ENCODE measurements around the gene HOOK2. TPM values are rescaled to one million over a fixed set of nuclear protein-coding genes. Genes with fewer than 3 reads are reported as not detected.
"Not testable (repeated sequence)": the region's sequence is repeated elsewhere in the genome, so short reads cannot be mapped to it uniquely, and the experiment has no call there.

The HOOK2 gene
- total RNA-seq, 1 experiment from 2014 or later = 20.3 TPM

DNA sequence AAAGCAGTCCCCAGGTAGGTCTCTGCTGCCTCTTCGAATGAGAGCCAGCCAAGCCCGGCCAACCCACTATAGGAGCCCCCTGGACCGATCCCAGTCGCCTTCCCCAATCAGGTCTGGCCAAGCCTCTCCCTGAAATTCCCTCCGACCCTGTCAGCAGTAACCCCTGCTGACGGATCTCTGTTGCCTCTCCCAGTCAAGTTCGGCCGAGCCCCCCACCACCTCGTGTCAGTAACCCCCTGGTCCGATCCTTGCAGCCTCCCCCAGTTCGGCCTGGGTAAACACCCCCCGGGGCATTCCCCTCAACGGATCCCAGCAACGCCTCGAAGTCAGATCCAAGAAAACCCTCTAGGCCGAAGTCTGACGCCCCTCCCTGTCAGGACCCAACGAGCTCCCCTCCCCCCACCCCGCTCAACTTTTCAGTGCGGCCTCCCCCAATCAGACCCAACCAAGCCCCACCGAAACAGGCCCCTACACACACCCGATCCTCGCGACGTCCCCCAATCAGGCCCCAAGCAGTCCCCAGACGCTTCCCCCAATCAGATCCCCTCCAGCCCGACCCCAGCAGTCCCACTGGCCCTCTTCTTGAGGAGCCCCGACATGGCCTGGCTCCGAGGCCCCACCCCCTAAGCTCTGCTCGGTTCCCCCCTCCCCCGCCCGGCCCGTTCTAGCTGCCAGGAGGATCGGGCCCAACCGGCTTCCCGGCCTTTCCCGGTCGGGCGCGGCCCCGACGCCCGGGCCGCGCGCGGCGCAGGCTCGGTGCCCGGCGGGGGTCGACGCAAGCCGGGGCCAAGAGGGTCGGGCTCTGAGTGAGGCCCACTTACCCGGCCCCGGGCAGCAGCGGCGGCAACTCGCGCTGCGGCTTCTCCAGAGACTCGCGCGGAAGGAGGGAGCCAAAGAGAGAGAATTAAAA lies 53.4 kb downstream of the HOOK2 start:
- peak; percentile 71 for DNase-seq (ENCODE audit: low read depth)

DNA sequence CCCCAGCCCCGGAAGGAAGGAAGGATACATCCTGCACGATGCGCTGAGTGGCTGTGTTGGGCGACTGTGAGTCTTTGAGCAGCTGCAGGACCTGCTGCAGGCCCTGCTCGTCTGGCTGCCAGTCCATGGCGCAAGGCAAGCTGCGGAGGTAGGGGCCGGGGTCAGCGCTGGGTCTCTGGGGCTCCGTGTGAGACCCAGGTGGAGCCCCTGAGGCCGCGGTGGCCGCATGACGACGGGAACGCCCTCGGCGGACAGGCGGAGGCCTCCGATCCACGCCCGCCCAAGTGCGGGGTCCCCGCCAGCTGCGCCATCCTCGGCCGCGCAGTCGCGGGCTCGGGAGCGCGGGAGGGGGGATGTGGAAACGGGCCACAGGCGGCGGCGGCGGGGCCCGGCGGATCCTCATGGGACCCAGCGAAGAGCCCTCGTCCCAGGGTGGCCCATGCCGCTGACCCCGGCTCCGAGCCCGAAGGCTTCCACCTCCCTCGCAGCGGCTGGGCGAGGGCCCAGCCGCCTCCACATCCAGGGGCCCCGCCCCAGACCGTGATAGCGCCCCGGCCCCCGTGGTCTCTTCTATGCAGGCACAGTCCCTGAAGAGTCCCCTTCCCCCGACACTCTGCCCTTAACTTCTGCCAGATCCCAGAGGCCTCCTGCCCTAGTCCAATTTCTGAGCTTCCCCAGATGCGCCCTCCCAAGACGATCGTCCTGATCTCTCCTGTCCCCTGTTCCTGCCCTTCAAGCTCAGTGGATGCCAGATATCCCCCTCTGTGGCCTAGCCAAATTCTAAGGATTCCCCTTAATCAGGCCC lies 54.3 kb downstream of the HOOK2 start:
- DNase-seq (ENCODE audit: low read depth) = peak; percentile 46

DNA sequence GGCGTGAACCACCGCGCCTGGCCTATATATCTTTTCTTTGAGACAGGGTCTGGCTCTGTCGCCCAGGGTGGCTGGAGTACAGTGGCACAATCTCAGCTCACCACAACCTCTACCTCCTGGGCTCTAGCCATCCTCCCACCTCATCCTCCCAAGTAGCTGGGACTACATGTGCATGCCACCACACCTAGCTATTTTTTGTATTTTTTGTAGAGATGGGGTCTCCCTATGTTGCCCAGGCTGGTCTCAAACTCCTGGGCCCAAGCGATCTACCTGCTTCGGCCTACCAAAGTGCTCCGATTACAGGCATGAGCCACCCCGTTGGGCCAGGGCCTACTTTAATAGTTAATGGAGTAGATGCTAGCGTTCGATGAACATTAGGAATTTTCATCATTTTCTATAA lies 55.1 kb downstream of the HOOK2 start:
- no peak for DNase-seq (ENCODE audit: low read depth)

DNA sequence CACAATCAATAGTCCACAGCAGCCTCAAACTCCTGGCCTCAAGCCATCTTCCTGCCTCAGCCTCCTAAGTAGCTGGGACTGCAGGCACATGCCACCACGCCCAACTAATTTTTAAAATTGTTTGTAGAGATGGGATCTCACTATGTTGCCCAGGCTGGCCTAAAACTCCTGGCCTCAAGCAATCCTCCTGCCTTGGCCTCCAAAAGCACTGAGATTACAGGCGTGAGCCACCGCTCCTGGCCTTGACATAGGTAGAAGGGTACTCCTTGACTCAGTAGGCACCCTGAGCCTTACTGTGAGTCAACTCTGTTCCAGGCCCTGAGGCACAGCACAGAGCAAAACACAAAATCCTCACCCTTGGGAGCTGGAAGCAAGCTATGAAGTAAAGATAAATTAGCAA lies 59.4 kb downstream of the HOOK2 start:
- DNase-seq (ENCODE audit: low read depth) = no peak

DNA sequence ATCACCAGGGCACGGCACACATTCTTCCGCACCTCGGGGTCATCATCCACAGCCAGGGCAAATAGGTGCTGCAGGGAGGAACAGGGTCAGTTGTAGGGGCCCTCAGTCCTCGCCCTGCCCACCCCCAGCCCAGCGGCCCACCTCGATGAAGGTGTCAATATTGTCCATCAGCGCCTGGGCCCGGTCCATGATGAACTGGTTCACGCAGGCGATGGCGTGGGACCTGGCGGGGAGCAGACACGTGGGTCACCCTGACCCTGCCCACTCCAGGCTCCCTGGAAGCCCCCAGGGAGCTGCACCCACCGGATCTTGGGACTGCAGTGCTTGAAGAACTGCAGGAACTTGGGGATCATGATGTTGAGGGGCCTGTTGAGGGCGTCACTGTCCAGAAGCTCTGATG lies 60.2 kb downstream of the HOOK2 start:
- DNase-seq (ENCODE audit: low read depth) = no peak

DNA sequence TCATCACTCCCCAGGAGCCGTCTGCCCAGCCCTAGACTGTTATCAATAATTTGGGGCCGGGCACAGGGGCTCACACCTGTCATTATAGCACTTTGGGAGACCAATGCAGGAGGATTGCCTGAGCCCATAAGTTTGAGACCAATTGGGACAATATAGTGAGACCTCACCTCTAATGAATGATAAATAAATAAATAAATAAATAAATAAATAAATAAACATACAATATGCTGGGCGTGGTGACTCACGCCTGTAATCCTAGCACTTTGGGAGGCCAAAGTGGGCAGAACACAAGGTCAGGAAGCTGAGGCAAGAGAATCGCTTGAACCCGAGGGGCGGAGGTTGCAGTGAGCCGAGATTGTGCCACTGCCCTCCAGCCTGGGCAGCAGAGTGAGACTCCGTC lies 62.0 kb downstream of the HOOK2 start:
- DNase-seq (ENCODE audit: low read depth) = not testable (repeated sequence)

Other genes starting within 250 kb of the HOOK2 start
- gene ZNF564, start 224.1 kb downstream of the HOOK2 start, total RNA-seq (2014; rRNA removed) = 5.5 and 6.0 TPM in 2 replicates
- 6.4 and 10.3 TPM in 2 replicates for gene ZNF490, start 164.7 kb downstream of the HOOK2 start, total RNA-seq (2014; rRNA removed)
- 8.4 and 11.5 TPM in 2 replicates for gene ZNF791, start 164.6 kb downstream of the HOOK2 start, total RNA-seq (2014; rRNA removed)
- gene MAN2B1, start 108.8 kb downstream of the HOOK2 start, total RNA-seq (2014; rRNA removed) = 48.1 and 73.8 TPM in 2 replicates
- 9.1 and 10.0 TPM in 2 replicates for gene WDR83, start 108.7 kb downstream of the HOOK2 start, total RNA-seq (2014; rRNA removed)
- gene DHPS, start 93.7 kb downstream of the HOOK2 start, total RNA-seq (2014; rRNA removed) = 106 and 109 TPM in 2 replicates
- not detected in 2 replicates for gene GNG14, start 87.6 kb downstream of the HOOK2 start, total RNA-seq (2014; rRNA removed)
- gene FBXW9, start 78.9 kb downstream of the HOOK2 start, total RNA-seq (2014; rRNA removed) = 8.1 and 8.7 TPM in 2 replicates
- gene TNPO2, start 51.6 kb downstream of the HOOK2 start, total RNA-seq (2014; rRNA removed) = 41.0 and 56.0 TPM in 2 replicates
- 372 and 446 TPM in 2 replicates for gene TRIR, start 40.9 kb downstream of the HOOK2 start, total RNA-seq (2014; rRNA removed)
- 136 and 155 TPM in 2 replicates for gene GET3, start 38.1 kb downstream of the HOOK2 start, total RNA-seq (2014; rRNA removed)
- 0.45 and 0.98 TPM in 2 replicates for gene BEST2, start 23.8 kb downstream of the HOOK2 start, total RNA-seq (2014; rRNA removed)
- 76.8 and 91.4 TPM in 2 replicates for gene JUNB, start 15.9 kb upstream of the HOOK2 start, total RNA-seq (2014; rRNA removed)
- gene PRDX2, start 26.2 kb upstream of the HOOK2 start, total RNA-seq (2014; rRNA removed) = 101 and 124 TPM in 2 replicates
- not detected in 2 replicates for gene THSD8, start 26.5 kb upstream of the HOOK2 start, total RNA-seq (2014; rRNA removed)
- 56.2 and 59.5 TPM in 2 replicates for gene RNASEH2A, start 31.0 kb upstream of the HOOK2 start, total RNA-seq (2014; rRNA removed)
- gene RTBDN, start 59.0 kb upstream of the HOOK2 start, total RNA-seq (2014; rRNA removed) = not detected in 2 replicates
- gene MAST1, start 63.0 kb upstream of the HOOK2 start, total RNA-seq (2014; rRNA removed) = 0.13 TPM in 1 of 2 replicates, not detected in the other
- gene DNASE2, start 105.9 kb upstream of the HOOK2 start, total RNA-seq (2014; rRNA removed) = 17.2 and 18.9 TPM in 2 replicates
- not detected in 2 replicates for gene KLF1, start 111.6 kb upstream of the HOOK2 start, total RNA-seq (2014; rRNA removed)
- 24.6 and 31.9 TPM in 2 replicates for gene GCDH, start 115.6 kb upstream of the HOOK2 start, total RNA-seq (2014; rRNA removed)
- 0.17 TPM in 1 of 2 replicates, not detected in the other for gene SYCE2, start 143.7 kb upstream of the HOOK2 start, total RNA-seq (2014; rRNA removed)
- 64.0 and 77.4 TPM in 2 replicates for gene FARSA, start 158.2 kb upstream of the HOOK2 start, total RNA-seq (2014; rRNA removed)
- 1,263 and 1,378 TPM in 2 replicates for gene CALR, start 163.1 kb upstream of the HOOK2 start, total RNA-seq (2014; rRNA removed)
- gene RAD23A, start 170.3 kb upstream of the HOOK2 start, total RNA-seq (2014; rRNA removed) = 158 and 176 TPM in 2 replicates
- gene GADD45GIP1, start 181.7 kb upstream of the HOOK2 start, total RNA-seq (2014; rRNA removed) = 59.3 and 71.9 TPM in 2 replicates
- 0.06 TPM in 1 of 2 replicates, not detected in the other for gene DAND5, start 194.0 kb upstream of the HOOK2 start, total RNA-seq (2014; rRNA removed)
- 9.2 and 13.9 TPM in 2 replicates for gene NFIX, start 219.9 kb upstream of the HOOK2 start, total RNA-seq (2014; rRNA removed)

All from LHCN-M2 (cell line).